Natural killer cell (primary cell): ENCODE data around the gene MARK1. TPM values are rescaled to one million over a fixed set of nuclear protein-coding genes. Genes with fewer than 3 reads are reported as not detected.

ENCODE experiments used
- ATAC-seq, 3 donors: fragments of 150-1000 bp in 2 of 3; fragments of 200-7000 bp in 1 of 3; cut with Tn5 transposase; 1 replicate in 1 of 3; 2 replicates in 2 of 3; pipeline ENCODE4 v1.10.0; 2021; ENCODE audit warnings: mild to moderate bottlenecking in 2 of 3, moderate library complexity in 2 of 3
- DNase-seq, 2 donors: peaks; one replicate each; pipeline versions ENCODE4 v3.0.0 to v3.0.0-alpha.2; 2013 to 2021; ENCODE audit warnings: mixed read lengths in 1 of 2
- H3K27ac ChIP-seq: one replicate; pipeline ENCODE4 v1.5.1; 2013; ENCODE audit warnings: mild to moderate bottlenecking, low read length
- H3K27me3 ChIP-seq: one replicate; pipeline ENCODE4 v1.6.1; 2013; ENCODE audit warnings: low read length; ENCODE audit not compliant: control insufficient read depth, insufficient read depth
- H3K36me3 ChIP-seq: one replicate; pipeline ENCODE4 v1.6.1; 2013; ENCODE audit warnings: low read length; ENCODE audit not compliant: control insufficient read depth, insufficient read depth
- H3K4me1 ChIP-seq: one replicate; pipeline ENCODE4 v1.6.1; 2013; ENCODE audit warnings: low read length; ENCODE audit not compliant: control insufficient read depth, insufficient read depth
- H3K4me3 ChIP-seq: one replicate; pipeline ENCODE4 v1.5.1; 2013; ENCODE audit warnings: low read length
- H3K9me3 ChIP-seq: one replicate; pipeline ENCODE4 v1.6.1; 2013; ENCODE audit warnings: low read length; ENCODE audit not compliant: control insufficient read depth, insufficient read depth
- H3K27ac Mint-ChIP-seq, 2 donors: one replicate each; pipeline ENCODE4 v1.8.0; 2022; ENCODE audit warnings: mild to moderate bottlenecking in 2 of 2, mixed read lengths in 2 of 2, moderate library complexity in 1 of 2
- H3K27me3 Mint-ChIP-seq, 2 donors: one replicate each; pipeline ENCODE4 v1.8.0; 2022; ENCODE audit warnings: low read depth in 2 of 2, mixed read lengths in 2 of 2
- H3K36me3 Mint-ChIP-seq: one replicate; pipeline ENCODE4 v1.8.0; 2022; ENCODE audit warnings: mixed read lengths
- H3K4me1 Mint-ChIP-seq, 2 donors: one replicate each; pipeline ENCODE4 v1.8.0; 2022; ENCODE audit warnings: mixed read lengths in 2 of 2
- H3K4me3 Mint-ChIP-seq: one replicate; pipeline ENCODE4 v1.8.0; 2022; ENCODE audit warnings: mild to moderate bottlenecking, moderate library complexity, mixed read lengths
- H3K9me3 Mint-ChIP-seq, 2 donors: one replicate each; pipeline ENCODE4 v1.8.0; 2022; ENCODE audit warnings: mixed read lengths in 2 of 2
- WGBS: methylation state at CpG from one replicate; pipeline ENCODE4 v1.1.7; 2013; ENCODE audit warnings: missing lambda C conversion rate; ENCODE audit not compliant: insufficient coverage; 5-methylcytosine and 5-hydroxymethylcytosine counted together
- intact Hi-C: fragments of 100-400 bp; cut with micrococcal nuclease; formaldehyde crosslinking; loops from one replicate; pipeline ENCODE4 v1.14.2; 2022
- total RNA-seq, 4 donors: library from RNA; stranded (reverse); fragments of 120-200 nt in 1 of 4; gene quantifications; one replicate each; pipeline versions ENCODE4 v1.2.3 to v1.2.4, GENCODE V29; 2013 to 2022
- TF ChIP-seq, protein P1 (sequence below): fragments of 200-600 bp; IDR thresholded peaks from one replicate; pipeline ENCODE4 v1.8.0; 2022; ENCODE audit warnings: antibody characterized with exemption

Gene MARK1
- total RNA-seq, result under 1 TPM in 1 of 3 donors, not detected in 2; 0.13 TPM
- total RNA-seq (2013), result 0.05 TPM

DNA sequence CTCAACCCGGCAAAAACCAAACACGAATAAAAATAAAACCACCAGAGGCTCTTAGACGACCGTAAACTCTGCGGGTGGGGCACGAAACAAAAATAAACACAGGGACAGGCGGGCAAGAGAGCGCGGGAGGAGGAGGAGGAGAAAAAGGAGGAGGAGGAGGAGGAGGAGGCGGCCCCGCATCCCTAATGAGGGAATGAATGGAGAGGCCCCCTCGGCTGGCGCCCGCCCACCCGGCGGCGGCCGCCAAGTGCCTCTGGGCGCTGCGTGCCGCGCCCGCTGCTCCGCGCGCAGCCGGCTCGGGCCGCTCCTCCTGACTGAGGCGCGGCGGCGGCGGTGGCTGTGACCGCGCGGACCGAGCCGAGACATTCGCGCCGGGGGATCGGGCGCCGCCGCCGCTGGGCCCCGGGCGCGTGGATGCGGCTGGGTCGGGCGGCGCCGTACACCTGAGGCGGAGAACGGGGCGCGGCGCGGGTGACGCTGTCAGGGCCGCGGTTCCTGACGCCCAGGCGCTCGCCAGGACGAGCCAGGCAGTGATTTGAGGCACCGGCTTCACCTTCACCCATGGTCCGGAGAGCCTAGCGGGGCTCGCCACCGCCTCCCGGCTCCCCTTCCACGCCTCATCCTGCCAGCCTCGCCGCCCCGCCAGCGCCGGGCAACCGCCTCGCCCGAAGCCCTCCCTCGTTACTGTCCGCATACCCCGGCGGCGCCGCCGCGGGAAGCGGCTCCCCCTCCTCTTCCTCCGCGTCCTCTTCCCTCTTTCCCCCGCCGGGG is at the start of gene MARK1:
MARK1 (plus strand) TSS at position 229 of the 771 bp plus-strand sequence. CDS start 687 bp downstream, outside the sequence.
- Histone ChIP-seq H3K9me3 (peaks cover 5% of the 10 kb centered on the region), H3K27me3 (peaks cover 34% of the 10 kb centered on the region), H3K36me3 (no peaks in the 10 kb centered on the region), H3K27ac (no peak within 1 kb of the TSS), H3K4me3 (no peak within 1 kb of the TSS), H3K4me1 (peaks cover 11% of the 10 kb centered on the region)
- H3K36me3 Mint-ChIP-seq, result peaks cover 20% of the 10 kb centered on the region
- H3K4me3 Mint-ChIP-seq, result peak within 1 kb of the TSS; percentile 82
- H3K9me3 Mint-ChIP-seq, result no peaks in the 10 kb centered on the region
- intact Hi-C loops, result no loop called here
- WGBS, result under 1% methylated on average over 93 of the region's 96 CpGs
- peak in 1 of 2 donors; percentile 4 for DNase-seq
- no peak within 1 kb of the TSS for H3K27ac Mint-ChIP-seq
- H3K27me3 Mint-ChIP-seq, result peaks cover 48 to 65% of the 10 kb centered on the region in 2 donors
- H3K4me1 Mint-ChIP-seq, result peaks cover 15 to 16% of the 10 kb centered on the region in 2 donors
- peak in 1 of 3 donors; percentile 54 for ATAC-seq
- TF ChIP-seq, protein P1, sequence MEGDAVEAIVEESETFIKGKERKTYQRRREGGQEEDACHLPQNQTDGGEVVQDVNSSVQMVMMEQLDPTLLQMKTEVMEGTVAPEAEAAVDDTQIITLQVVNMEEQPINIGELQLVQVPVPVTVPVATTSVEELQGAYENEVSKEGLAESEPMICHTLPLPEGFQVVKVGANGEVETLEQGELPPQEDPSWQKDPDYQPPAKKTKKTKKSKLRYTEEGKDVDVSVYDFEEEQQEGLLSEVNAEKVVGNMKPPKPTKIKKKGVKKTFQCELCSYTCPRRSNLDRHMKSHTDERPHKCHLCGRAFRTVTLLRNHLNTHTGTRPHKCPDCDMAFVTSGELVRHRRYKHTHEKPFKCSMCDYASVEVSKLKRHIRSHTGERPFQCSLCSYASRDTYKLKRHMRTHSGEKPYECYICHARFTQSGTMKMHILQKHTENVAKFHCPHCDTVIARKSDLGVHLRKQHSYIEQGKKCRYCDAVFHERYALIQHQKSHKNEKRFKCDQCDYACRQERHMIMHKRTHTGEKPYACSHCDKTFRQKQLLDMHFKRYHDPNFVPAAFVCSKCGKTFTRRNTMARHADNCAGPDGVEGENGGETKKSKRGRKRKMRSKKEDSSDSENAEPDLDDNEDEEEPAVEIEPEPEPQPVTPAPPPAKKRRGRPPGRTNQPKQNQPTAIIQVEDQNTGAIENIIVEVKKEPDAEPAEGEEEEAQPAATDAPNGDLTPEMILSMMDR, result no peak

DNA sequence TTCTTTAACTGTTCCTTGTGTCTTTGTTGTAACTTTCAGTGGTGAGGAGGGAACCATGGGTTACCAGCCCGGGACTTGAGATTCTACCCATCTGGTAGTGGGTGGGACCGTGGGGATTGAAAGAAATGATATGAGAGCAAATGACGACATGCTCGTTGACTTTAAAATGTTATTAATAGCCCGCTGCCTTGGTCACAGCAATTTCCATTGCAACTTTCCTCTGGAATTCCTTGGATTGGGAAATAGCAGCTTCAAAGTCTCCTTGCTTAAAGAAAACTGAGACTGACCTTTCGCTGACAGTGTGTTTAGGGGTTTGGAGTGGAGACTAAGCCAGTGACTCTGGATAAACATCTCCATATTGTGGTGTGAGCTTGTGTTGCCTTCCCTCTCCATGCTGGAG is 44.2 kb upstream of the MARK1 start:
- H3K27me3 Mint-ChIP-seq, result peaks cover 0 to 13% of the 10 kb centered on the region in 2 donors
- no peaks in the 10 kb centered on the region for H3K9me3 ChIP-seq
- intact Hi-C loops, result no loop called here
- H3K4me1 Mint-ChIP-seq, result no peaks in the 10 kb centered on the region
- TF ChIP-seq, protein P1, result no peak
- H3K27ac Mint-ChIP-seq, result no peak overlapping the region
- no peak overlapping the region for H3K4me3 Mint-ChIP-seq
- no peak overlapping the region for H3K27ac ChIP-seq
- no peaks in the 10 kb centered on the region for H3K27me3 ChIP-seq
- no peaks in the 10 kb centered on the region for H3K36me3 Mint-ChIP-seq
- H3K36me3 ChIP-seq, result no peaks in the 10 kb centered on the region
- ATAC-seq (no peak), DNase-seq (no peak)
- WGBS, result 84% methylated on average over 6 of the region's 6 CpGs
- no peaks in the 10 kb centered on the region for H3K4me1 ChIP-seq
- H3K9me3 Mint-ChIP-seq, result no peaks in the 10 kb centered on the region
- H3K4me3 ChIP-seq, result no peak overlapping the region

DNA sequence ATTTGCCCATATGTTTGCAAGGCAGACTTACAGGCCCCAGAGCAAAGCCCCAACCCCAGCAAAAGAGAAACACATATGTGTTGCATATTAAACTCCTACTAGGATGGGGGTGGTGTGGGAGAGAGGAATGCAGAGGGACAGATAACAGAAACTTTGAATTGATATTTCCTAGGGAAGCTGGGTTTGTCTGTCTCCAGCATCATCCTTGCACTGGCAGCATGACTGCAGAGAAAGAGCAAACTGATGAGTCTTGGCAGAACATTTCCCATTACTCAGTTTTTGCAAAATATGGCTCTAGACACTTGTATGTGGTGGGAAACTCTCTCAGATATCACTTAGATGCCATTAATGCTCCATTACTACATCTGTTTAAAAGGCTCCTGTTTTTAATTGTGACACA is 43.8 kb upstream of the MARK1 start:
- intact Hi-C loops, result no loop called here
- TF ChIP-seq, protein P1, result no peak
- H3K4me3 Mint-ChIP-seq, result no peak overlapping the region

More for the DNA sequence above, 43.8 kb upstream of the MARK1 start:
- no peaks in the 10 kb centered on the region for H3K4me1 ChIP-seq
- no peaks in the 10 kb centered on the region for H3K27me3 ChIP-seq
- H3K9me3 ChIP-seq, result no peaks in the 10 kb centered on the region
- H3K27me3 Mint-ChIP-seq, result peaks cover 0 to 10% of the 10 kb centered on the region in 2 donors
- no peak overlapping the region for H3K4me3 ChIP-seq
- H3K27ac Mint-ChIP-seq, result no peak overlapping the region
- H3K9me3 Mint-ChIP-seq, result peaks cover 0 to 3% of the 10 kb centered on the region in 2 donors
- no peak overlapping the region for H3K27ac ChIP-seq
- H3K4me1 Mint-ChIP-seq, result no peaks in the 10 kb centered on the region
- no peak for DNase-seq
- H3K36me3 Mint-ChIP-seq, result no peaks in the 10 kb centered on the region
- no peak for ATAC-seq
- H3K36me3 ChIP-seq, result no peaks in the 10 kb centered on the region
